Heart right ventricle (tissue), 16 donors: ENCODE data around the gene COPS8. TPM values are rescaled to one million over a fixed set of nuclear protein-coding genes. Genes with fewer than 3 reads are reported as not detected.
A peak's percentile ranks its signal among the peaks of the same experiment; 100 is the strongest.

Experiments
- ATAC-seq, 8 donors: fragments of 200-7000 bp; cut with Tn5 transposase; one replicate each; pipeline ENCODE4 v1.9.1; 2020; ENCODE audit warnings: mild to moderate bottlenecking in 8 of 8, moderate library complexity in 8 of 8, moderate number of reproducible peaks in 1 of 8
- DNase-seq, 2 donors: peaks; one replicate each; pipeline ENCODE4 v3.0.0-alpha.2; 2020
- H3K27ac ChIP-seq, 10 donors: fragments of 200-600 bp; sonication (generic) in 2 of 10; one replicate each; pipeline versions ENCODE4 v1.5.0 to v1.8.0; 2020 to 2022; ENCODE audit warnings: mild to moderate bottlenecking in 3 of 10
- H3K27me3 ChIP-seq, 7 donors: fragments of 200-600 bp; one replicate each; pipeline ENCODE4 v1.8.0; 2021 to 2022; ENCODE audit warnings: mild to moderate bottlenecking in 2 of 7
- H3K36me3 ChIP-seq, 9 donors: fragments of 200-600 bp; sonication (generic) in 1 of 9; one replicate each; pipeline versions ENCODE4 v1.5.0 to v1.8.0; 2020 to 2022; ENCODE audit warnings: mild to moderate bottlenecking in 2 of 9
- H3K4me1 ChIP-seq, 9 donors: fragments of 200-600 bp; sonication (generic) in 1 of 9; one replicate each; pipeline versions ENCODE4 v1.5.0 to v1.8.0; 2020 to 2022; ENCODE audit warnings: mild to moderate bottlenecking in 4 of 9
- H3K4me3 ChIP-seq, 10 donors: fragments of 200-600 bp; sonication (generic) in 2 of 10; one replicate each; pipeline versions ENCODE4 v1.5.0 to v1.8.0; 2020 to 2022; ENCODE audit warnings: mild to moderate bottlenecking in 7 of 10, moderate library complexity in 2 of 10
- H3K9me3 ChIP-seq, 11 donors: fragments of 200-600 bp in 10 of 11; sonication (generic) in 2 of 11; one replicate each; pipeline versions ENCODE4 v1.5.0 to v1.8.0; 2013 to 2022; ENCODE audit warnings: mild to moderate bottlenecking in 2 of 11, control low read depth in 1 of 11, moderate library complexity in 1 of 11
- CTCF ChIP-seq, 9 donors: fragments of 200-600 bp; sonication (generic) in 2 of 9; IDR thresholded peaks; one replicate each; pipeline versions ENCODE4 v1.5.0 to v1.8.0; 2021 to 2022; ENCODE audit warnings: antibody characterized with exemption in 9 of 9, mild to moderate bottlenecking in 5 of 9, moderate library complexity in 1 of 9
- WGBS, 2 donors: extraction: QIAGEN DNeasy Blood & Tissue Kit; methylation state at CpG; one replicate each; pipeline ENCODE4 v1.1.7; 2013; ENCODE audit warnings: inconsistent platforms in 1 of 2; 5-methylcytosine and 5-hydroxymethylcytosine counted together
- intact Hi-C, 10 donors: fragments of 100-400 bp; cut with DNase I; formaldehyde crosslinking; loops; one replicate each; pipeline versions ENCODE4 v1.11.1 to v1.14.2; 2022
- polyA plus RNA-seq, 2 donors: library from polyadenylated mRNA; stranded (reverse); fragments of 200-250 nt; gene quantifications; one replicate each; pipeline ENCODE4 v1.2.3, GENCODE V29; 2013
- total RNA-seq, 10 donors: library from RNA; stranded (reverse); fragmentation: NEBNext Ultra II Directional in 3 of 10; extraction: Animal tissue kit (Norgen Biotek cat#: 25700) in 3 of 10; gene quantifications; one replicate each; pipeline versions ENCODE4 v1.2.1 to v1.2.4, GENCODE V29; 2021 to 2023
- donor health status: Arrhythmogenic right ventricular cardiomyopathy.
- donor health status: ischemic (EF 13 %, LVEDD 7.1; RV severe dilation, severe dysfunction).
- donor health status: healthy with polysubstance abuse.
- donor health status: DM: no; HTN: yes; CAD: no.
- donor health status: DM: no; HTN: no; CAD: no.
- donor health status: ischemic (EF 25% LVEDD 6.9; RV normal size, moderate dysfunction).
- donor health status: ischemic (EF 25% LVEDD 5.7; RV mildly dilated, moderate dysfunction).
- donor health status: healthy.
- donor health status: DM: yes; HTN: yes; CAD: no.
- donor health status: Ischemic cardiomyopathy.
- donor health status: ischemic (EF 35%, LVEDD 5.7; RV mildly dilated, moderate dysfunction).
- donor health status: nonischemic (EF 11% LVEDD 7.7; RV severe dilation, severe dysfunction).
- donor health status: DM: yes; HTN: yes; CAD: no.
- donor health status: PGD.
- donor health status: ischemic (EF 29% LVEDD 5.4; RV normal size, mild dysfunction).
- donor health status: nonischemic (EF 23%, LVEDD 6.1; RV moderate dilation, normal function).

Gene COPS8
- total and polyA plus RNA-seq, 12 donors, result 22.0 to 143 (median 92.2) TPM

- H3K9me3 ChIP-seq, result peaks cover 0 to 5% (median 0%) of the 10 kb centered on the region in 11 donors
- H3K27ac ChIP-seq, result peak overlapping the region in 5 of 10 donors; percentile 16 to 66 (median 49)
- ATAC-seq, result no peak
- H3K4me3 ChIP-seq, result no peak overlapping the region
- no peak for TF ChIP-seq CTCF (IDR thresholded peaks at IDR 0.05)
- DNase-seq, result no peak
- H3K27me3 ChIP-seq, result no peaks in the 10 kb centered on the region
- 76 to 77% methylated on average over 9 of the region's 9 CpGs for WGBS, 2 donors
- no peaks in the 10 kb centered on the region for H3K36me3 ChIP-seq
- H3K4me1 ChIP-seq, result peaks cover 5 to 41% (median 31%) of the 10 kb centered on the region in 9 donors
- intact Hi-C loops, result loop anchor here in 1 of 10 donors (10.0 kb wide), 1 partner anchor 1301 kb away; no protein-coding TSS in a partner anchor
Measured at GRCh38 chr2:237075749-237076599, 9.7 kb upstream of the COPS8 start.

DNA sequence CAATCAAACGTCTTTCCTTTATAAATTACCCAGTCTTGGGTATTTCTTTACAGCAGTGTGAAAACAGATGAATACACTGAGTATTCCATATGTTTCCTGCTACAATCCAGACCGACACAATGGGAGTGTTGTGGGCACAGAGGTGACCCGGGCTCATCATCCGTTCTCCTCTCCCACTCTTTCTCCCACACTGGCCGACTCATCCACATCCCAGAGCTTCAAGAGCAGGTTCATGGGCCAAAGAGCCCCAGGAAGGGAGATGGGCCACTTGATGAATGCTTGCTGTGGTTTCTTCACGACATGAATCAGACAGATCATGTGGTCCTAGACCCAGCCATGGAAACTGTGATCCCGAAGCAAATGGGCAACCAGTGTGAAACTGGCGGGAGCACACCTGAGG lies 4.1 kb upstream of the COPS8 start:
- H3K27me3 ChIP-seq, result no peaks in the 10 kb centered on the region
- intact Hi-C loops, result no loop called here
- H3K4me1 ChIP-seq, result peaks cover 0 to 17% (median 14%) of the 10 kb centered on the region in 9 donors
- no peaks in the 10 kb centered on the region for H3K36me3 ChIP-seq
- H3K9me3 ChIP-seq, result no peaks in the 10 kb centered on the region
- no peak overlapping the region for H3K27ac ChIP-seq
- WGBS, 2 donors, result 85 to 92% methylated on average over 8 of the region's 8 CpGs
- no peak for DNase-seq
- H3K4me3 ChIP-seq, result no peak overlapping the region
- no peak for ATAC-seq
- TF ChIP-seq CTCF (IDR thresholded peaks at IDR 0.05), result no peak

- H3K9me3 ChIP-seq, result no peaks in the 10 kb centered on the region
- no peak overlapping the region for H3K4me3 ChIP-seq
- DNase-seq, result no peak
- no peaks in the 10 kb centered on the region for H3K27me3 ChIP-seq
- WGBS, 2 donors, result 93 to 97% methylated on average over 3 of the region's 3 CpGs
- no peak for TF ChIP-seq CTCF (IDR thresholded peaks at IDR 0.05)
- no peak for ATAC-seq
- intact Hi-C loops, result no loop called here
- H3K4me1 ChIP-seq, result peaks cover 0 to 31% (median 23%) of the 10 kb centered on the region in 9 donors
- no peak overlapping the region for H3K27ac ChIP-seq
- H3K36me3 ChIP-seq, result peaks cover 0 to 10% (median 0%) of the 10 kb centered on the region in 9 donors
Measured at GRCh38 chr2:237083026-237083425, 2.7 kb upstream of the COPS8 start.

DNA sequence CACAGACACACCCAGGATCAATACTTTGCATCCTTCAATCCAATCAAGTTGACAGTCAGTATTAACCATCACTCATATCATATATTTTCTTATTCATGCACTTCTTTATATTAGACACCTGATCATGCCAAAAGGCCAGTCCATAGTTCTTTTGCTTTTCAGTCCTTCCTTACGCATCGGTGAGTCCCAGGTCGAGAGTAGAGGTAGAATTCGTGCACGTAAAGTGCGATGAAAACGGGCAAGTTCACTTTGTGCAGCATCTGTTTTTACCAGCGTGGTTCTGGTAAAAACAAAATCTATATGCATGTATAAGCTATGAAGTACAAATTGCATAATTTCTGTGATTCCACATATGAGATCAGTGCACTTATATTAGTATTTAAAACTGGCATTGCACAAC lies 1.2 kb upstream of the COPS8 start:
- ATAC-seq (no peak), DNase-seq (no peak)
- intact Hi-C loops, result no loop called here
- H3K9me3 ChIP-seq, result no peaks in the 10 kb centered on the region
- peak overlapping the region in 5 of 10 donors; percentile 75 to 95 (median 92) for H3K4me3 ChIP-seq
- WGBS, 2 donors, result 96% methylated on average over 8 of the region's 8 CpGs
- H3K36me3 ChIP-seq, result peaks cover 0 to 25% (median 0%) of the 10 kb centered on the region in 9 donors
- peaks cover 0 to 38% (median 23%) of the 10 kb centered on the region in 9 donors for H3K4me1 ChIP-seq
- H3K27ac ChIP-seq, result peak overlapping the region in 3 of 10 donors; percentile 89 to 94 (median 93)
- no peaks in the 10 kb centered on the region for H3K27me3 ChIP-seq
- no peak for TF ChIP-seq CTCF (IDR thresholded peaks at IDR 0.05)
